GM12878 (cell line): ENCODE measurements around the gene SH2D7. TPM values are rescaled to one million over a fixed set of nuclear protein-coding genes. Genes with fewer than 3 reads are reported as not detected.

Experiments
- ATAC-seq: fragments of 200-7000 bp; cut with Tn5 transposase; 3 replicates; pipeline ENCODE4 v1.9.1; 2020; ENCODE audit warnings: mild to moderate bottlenecking, moderate library complexity
- BruUV-seq: library from RNA; stranded (reverse); fragments of 400-500 nt; replicated peaks from 2 replicates; lab custom pipeline; 2021; lab: Mats Ljungman, UMichigan
- CTCF ChIA-PET: fragments of 300-600 bp; sonication (Branson Sonifier 250); formaldehyde crosslinking; extraction: SDS; loops from one replicate; lab custom pipeline; 2021; ENCODE audit warnings: inconsistent platforms; lab: Yijun Ruan, JAX
- POLR2A ChIA-PET: fragments of 350-600 bp; formaldehyde crosslinking; extraction: SDS; loops from one replicate; lab custom pipeline; 2021; ENCODE audit warnings: inconsistent platforms; lab: Charles Lee
- RAD21 ChIA-PET: fragments of 300-600 bp; sonication (Branson Sonifier 250); formaldehyde crosslinking; loops from one replicate; lab custom pipeline; 2023; ENCODE audit warnings: antibody characterized with exemption; ENCODE audit not compliant: unreplicated experiment; lab: Charles Lee
- SMC1A ChIA-PET: fragments of 300-600 bp; sonication (Branson Sonifier 250); formaldehyde crosslinking; loops from one replicate; lab custom pipeline; 2023; ENCODE audit not compliant: unreplicated experiment, uncharacterized antibody; lab: Charles Lee
- DNase-seq: peaks from one replicate; pipeline ENCODE4 v3.0.0-alpha.2; 2011; ENCODE audit warnings: low read depth, low spot score
- FAIRE-seq: peaks from 3 replicates; lab custom pipeline; 2011; peaks lifted over from hg19 to GRCh38; lab: Jason Lieb, UNC
- H2AFZ ChIP-seq: 2 replicates; pipeline ENCODE4 v1.6.0; 2011; ENCODE audit warnings: low read depth, low read length, control low read depth; ENCODE audit not compliant: control insufficient read depth
- H3K27ac ChIP-seq: 2 replicates; pipeline ENCODE4 v1.5.1; 2011; ENCODE audit warnings: control low read depth; ENCODE audit not compliant: control insufficient read depth, insufficient read depth
- H3K27me3 ChIP-seq, 2 experiments: replicated peaks in 1 of 2; 2 replicates each; pipeline versions ENCODE4 v1.6.0 to v1.6.1; 2011; ENCODE audit warnings: low read length in 1 of 2; ENCODE audit not compliant: control insufficient read depth in 2 of 2, insufficient read depth in 2 of 2
- H3K36me3 ChIP-seq, 2 experiments: 2 replicates each; pipeline ENCODE4 v1.5.1; 2011; ENCODE audit warnings: low read length in 1 of 2; ENCODE audit not compliant: control insufficient read depth in 2 of 2, insufficient read depth in 2 of 2
- H3K4me1 ChIP-seq: 2 replicates; pipeline ENCODE4 v1.6.1; 2011; ENCODE audit warnings: mild to moderate bottlenecking, low read length, moderate library complexity, mixed read lengths; ENCODE audit not compliant: control insufficient read depth, insufficient read depth
- H3K4me2 ChIP-seq: 2 replicates; pipeline ENCODE4 v1.6.0; 2011; ENCODE audit warnings: control low read depth; ENCODE audit not compliant: control insufficient read depth, insufficient read depth
- H3K4me3 ChIP-seq: fragments of 200-600 bp; sonication (generic); 2 replicates; pipeline ENCODE4 v1.5.1; 2016
- H3K79me2 ChIP-seq: 2 replicates; pipeline ENCODE4 v1.6.0; 2011; ENCODE audit warnings: low read length; ENCODE audit not compliant: control insufficient read depth, insufficient read depth
- H3K9ac ChIP-seq: 2 replicates; pipeline ENCODE4 v1.8.0; 2011; ENCODE audit warnings: low read length, control low read depth, mixed read lengths; ENCODE audit not compliant: control insufficient read depth, insufficient read depth
- H3K9me3 ChIP-seq: replicated peaks from 3 replicates; pipeline ENCODE4 v1.5.1; 2011; ENCODE audit warnings: mild to moderate bottlenecking, low read length; ENCODE audit not compliant: control insufficient read depth, insufficient read depth
- H4K20me1 ChIP-seq: 2 replicates; pipeline ENCODE4 v1.6.0; 2011; ENCODE audit not compliant: control insufficient read depth, insufficient read depth
- RAD51 ChIP-seq: fragments of 450-650 bp; IDR thresholded peaks from 2 replicates; pipeline ENCODE4 v1.6.1; 2016; ENCODE audit warnings: moderate library complexity, mild to moderate bottlenecking, inconsistent platforms
- RB1 ChIP-seq: fragments of 450-650 bp; formaldehyde crosslinking; IDR thresholded peaks from 2 replicates; pipeline ENCODE4 v1.6.1; 2017; ENCODE audit warnings: mild to moderate bottlenecking, borderline replicate concordance
- WGBS: methylation state at CpG from one replicate; pipeline ENCODE4 v1.1.6; 2016; ENCODE audit warnings: low lambda C conversion rate; ENCODE audit not compliant: insufficient replicate concordance, insufficient coverage; ENCODE audit errors: missing lambda C conversion rate; 5-methylcytosine and 5-hydroxymethylcytosine counted together
- in situ Hi-C: fragments of 300-500 bp; cut with MboI; formaldehyde crosslinking; loops from 9 replicates; pipeline ENCODE4 v1.14.3; 2018; ENCODE audit warnings: mixed read lengths
- intact Hi-C: fragments of 100-400 bp; cut with micrococcal nuclease; formaldehyde crosslinking; loops from one replicate; pipeline ENCODE4 v1.14.2; 2022; ENCODE audit not compliant: unreplicated experiment
- polyA plus RNA-seq, 11 experiments: library from polyadenylated mRNA; depleted of rRNA in 4 of 11; unstranded in 6 of 11; stranded (reverse) in 5 of 11; fragments of >200 nt; fragmentation: Nextera tagmentation in 4 of 11; fragmentation: Illumina TruSeq in 1 of 11; extraction: Ambion mirVana in 4 of 11; extraction: Trizol in 1 of 11; gene quantifications; 1 replicate in 1 of 11; 2 replicates in 10 of 11; pipeline versions ENCODE4 v1.2.1 to v1.2.3, GENCODE V29; 2011 to 2016; ENCODE audit warnings: inconsistent platforms in 2 of 11, missing spikeins in 2 of 11, low read depth in 1 of 11
- total RNA-seq, 4 experiments: library from RNA; depleted of rRNA in 3 of 4; stranded (reverse); fragments of >200 nt in 3 of 4; fragmentation: Illumina TruSeq in 1 of 4; extraction: Trizol in 1 of 4; gene quantifications; 2 replicates each; pipeline versions ENCODE4 v1.2.1 to v1.2.3, GENCODE V29; 2013 to 2021
- TF ChIP-seq, protein P1 (sequence below): IDR thresholded peaks from 2 replicates; pipeline ENCODE4 v1.6.1; 2011; ENCODE audit warnings: borderline replicate concordance, low read depth, mild to moderate bottlenecking, moderate library complexity, mixed read lengths, low read length; ENCODE audit not compliant: insufficient read depth; ENCODE audit errors: extremely low read length

Gene SH2D7
- total and polyA plus RNA-seq, 10 of the 15 experiments (the other 5 are each of a cell fraction or from before 2014, with no cell fraction given) = 0.04 to 0.06 TPM; not detected in 8

DNA sequence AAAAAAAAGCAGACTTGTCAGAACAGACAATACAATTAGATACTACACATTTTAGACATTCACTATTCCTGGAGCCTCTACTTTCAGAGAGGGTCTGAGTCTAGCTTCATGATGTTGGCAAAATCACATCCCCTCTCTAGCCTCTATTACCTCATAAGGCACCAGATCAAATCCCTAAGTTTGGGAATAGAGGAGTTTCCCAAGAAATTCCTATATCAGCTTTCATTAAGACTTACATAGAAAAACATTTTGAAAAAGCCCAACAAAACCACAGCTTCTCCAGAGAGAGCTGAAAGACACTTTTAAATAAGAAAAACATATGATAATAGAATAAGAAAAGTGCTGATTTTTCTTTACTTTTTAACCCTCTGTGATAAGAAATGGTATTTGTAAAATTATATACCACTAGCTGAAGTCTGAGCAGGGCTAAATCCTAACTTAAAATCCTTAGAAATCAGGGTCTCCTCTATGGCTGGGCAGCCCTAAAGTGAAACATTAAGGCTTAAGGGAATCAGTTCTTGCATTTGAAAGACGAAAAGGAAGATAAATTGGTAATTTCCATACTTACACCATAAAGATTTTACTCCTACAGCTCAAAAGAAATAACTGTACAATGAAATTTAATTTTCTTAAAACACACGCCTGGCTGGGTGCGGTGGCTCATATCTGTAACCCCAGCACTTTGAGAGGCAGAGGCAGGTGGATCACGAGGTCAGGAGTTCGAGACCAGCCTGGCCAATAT lies 19.1 kb upstream of the SH2D7 start:
- ChIA-PET POLR2A (interaction anchor here (0.6 to 2.5 kb wide), 6 partner anchors 10 to 39 kb away, joined by 3 to 12 read pairs (median 4); no protein-coding TSS in a partner anchor), CTCF (interaction anchor here (0.7 to 13.4 kb wide), 11 partner anchors 11 to 163 kb away, joined by 3 to 191 read pairs (median 5); no protein-coding TSS in a partner anchor), RAD21 (interaction anchor here (0.8 to 9.2 kb wide), 8 partner anchors 11 to 66 kb away, joined by 3 to 170 read pairs (median 4); no protein-coding TSS in a partner anchor), SMC1A (interaction anchor here (0.8 to 12.0 kb wide), 13 partner anchors 10 to 163 kb away, joined by 3 to 305 read pairs (median 8); partner anchors contain the start of gene CIB2)
- in situ Hi-C loops = no loop called here
- peaks cover 33% of the 10 kb centered on the region for H3K4me1 ChIP-seq
- no peak overlapping the region for H2AFZ ChIP-seq
- 0 out of 4 replicates have a peak, but pooled peaks cover 0 to 3% of the 10 kb centered on the region in 2 experiments for H3K36me3 ChIP-seq
- no peak for DNase-seq
- no peak overlapping the region for H3K27ac ChIP-seq
- H3K79me2 ChIP-seq = peaks cover 63% of the 10 kb centered on the region
- TF ChIP-seq, protein P1, sequence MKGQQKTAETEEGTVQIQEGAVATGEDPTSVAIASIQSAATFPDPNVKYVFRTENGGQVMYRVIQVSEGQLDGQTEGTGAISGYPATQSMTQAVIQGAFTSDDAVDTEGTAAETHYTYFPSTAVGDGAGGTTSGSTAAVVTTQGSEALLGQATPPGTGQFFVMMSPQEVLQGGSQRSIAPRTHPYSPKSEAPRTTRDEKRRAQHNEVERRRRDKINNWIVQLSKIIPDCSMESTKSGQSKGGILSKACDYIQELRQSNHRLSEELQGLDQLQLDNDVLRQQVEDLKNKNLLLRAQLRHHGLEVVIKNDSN = no peak
- no peak for TF ChIP-seq RB1
- TF ChIP-seq RAD51 = no peak
- H3K9me3 ChIP-seq = no peaks in the 10 kb centered on the region
- FAIRE-seq = no peak
- 98% methylated on average over 5 of the region's 5 CpGs for WGBS
- no peak overlapping the region for H3K4me2 ChIP-seq
- no peak overlapping the region for H3K9ac ChIP-seq
- no peak overlapping the region for H3K4me3 ChIP-seq
- intact Hi-C loops = no loop called here
- no peak for ATAC-seq
- H3K27me3 ChIP-seq = no peaks in the 10 kb centered on the region
- no TSS peak for BruUV-seq
- H4K20me1 ChIP-seq = no peaks in the 10 kb centered on the region
